ENCODE results near the gene ADAMTSL2. TPM values are rescaled to one million over a fixed set of nuclear protein-coding genes. Genes with fewer than 3 reads are reported as not detected.
A peak's percentile ranks its signal among the peaks of the same experiment; 100 is the strongest.
"Not testable (repeated sequence)": the region's sequence is repeated elsewhere in the genome, so short reads cannot be mapped to it uniquely, and the experiment has no call there.

The ADAMTSL2 gene
- total RNA-seq, 2 donors from 2014 or later = 0.24 to 0.74 TPM

GRCh38 chr9:133563291-133563796 lies 28.8 kb downstream of the ADAMTSL2 start:
- peak overlapping the region in 1 of 2 donors; percentile 41 for H3K9ac ChIP-seq (ENCODE audit: low read depth in 2 of 2, low read length in 2 of 2)
- H3K4me1 ChIP-seq = peaks cover 6% of the 10 kb centered on the region
- H3K9me3 ChIP-seq = no peaks in the 10 kb centered on the region
- no peak overlapping the region for H3K4me3 ChIP-seq
- no peak for TF ChIP-seq CTCF (IDR thresholded peaks at IDR 0.05)
- no peaks in the 10 kb centered on the region for H3K27me3 ChIP-seq
- intact Hi-C loops (cut with DNase I) = no loop called here
- no peak overlapping the region for H3K27ac ChIP-seq
- no peaks in the 10 kb centered on the region for H3K36me3 ChIP-seq
- DNase-seq = peak; percentile 66

GRCh38 chr9:133563814-133564213 lies 29.3 kb downstream of the ADAMTSL2 start:
- H3K27ac ChIP-seq; H3K27me3 ChIP-seq; H3K4me1 ChIP-seq; H3K9me3 ChIP-seq; DNase-seq; H3K4me3 ChIP-seq; intact Hi-C loops (cut with DNase I); H3K9ac ChIP-seq (ENCODE audit: low read depth in 2 of 2, low read length in 2 of 2); H3K36me3 ChIP-seq: not testable (repeated sequence)

- peaks cover 6% of the 10 kb centered on the region for H3K4me1 ChIP-seq
- H3K27me3 ChIP-seq = no peaks in the 10 kb centered on the region
- H3K4me3 ChIP-seq = no peak overlapping the region
- DNase-seq = no peak
- no peaks in the 10 kb centered on the region for H3K9me3 ChIP-seq
- intact Hi-C loops (cut with DNase I) = no loop called here
- H3K9ac ChIP-seq (ENCODE audit: low read depth in 2 of 2, low read length in 2 of 2) = no peak overlapping the region
- H3K27ac ChIP-seq = peak overlapping the region; percentile 24
- H3K36me3 ChIP-seq = no peaks in the 10 kb centered on the region
- TF ChIP-seq CTCF (IDR thresholded peaks at IDR 0.05) = no peak
Measured at GRCh38 chr9:133564451-133565116, 30.1 kb downstream of the ADAMTSL2 start.

- intact Hi-C loops (cut with DNase I) = no loop called here
- no peak overlapping the region for H3K4me3 ChIP-seq
- no peak for TF ChIP-seq CTCF (IDR thresholded peaks at IDR 0.05)
- H3K4me1 ChIP-seq = peaks cover 6% of the 10 kb centered on the region
- no peaks in the 10 kb centered on the region for H3K27me3 ChIP-seq
- H3K36me3 ChIP-seq = no peaks in the 10 kb centered on the region
- no peak for DNase-seq
- no peaks in the 10 kb centered on the region for H3K9me3 ChIP-seq
- no peak overlapping the region for H3K9ac ChIP-seq (ENCODE audit: low read depth in 2 of 2, low read length in 2 of 2)
- no peak overlapping the region for H3K27ac ChIP-seq
Measured at GRCh38 chr9:133566382-133566781, 31.9 kb downstream of the ADAMTSL2 start.

GRCh38 chr9:133566817-133567216 lies 32.3 kb downstream of the ADAMTSL2 start:
- no peaks in the 10 kb centered on the region for H3K27me3 ChIP-seq
- no peak overlapping the region for H3K27ac ChIP-seq
- intact Hi-C loops (cut with DNase I) = no loop called here
- no peak overlapping the region for H3K4me3 ChIP-seq
- TF ChIP-seq CTCF (IDR thresholded peaks at IDR 0.05) = no peak
- no peak overlapping the region for H3K9ac ChIP-seq (ENCODE audit: low read depth in 2 of 2, low read length in 2 of 2)
- H3K4me1 ChIP-seq = peaks cover 6% of the 10 kb centered on the region
- H3K9me3 ChIP-seq = no peaks in the 10 kb centered on the region
- DNase-seq = no peak
- H3K36me3 ChIP-seq = no peaks in the 10 kb centered on the region

GRCh38 chr9:133568186-133568585 lies 33.7 kb downstream of the ADAMTSL2 start:
- Histone ChIP-seq H3K9ac (ENCODE audit: low read depth in 2 of 2, low read length in 2 of 2) (no peak overlapping the region), H3K4me1 (peaks cover 3% of the 10 kb centered on the region), H3K4me3 (no peak overlapping the region), H3K36me3 (no peaks in the 10 kb centered on the region), H3K27me3 (no peaks in the 10 kb centered on the region), H3K9me3 (no peaks in the 10 kb centered on the region), H3K27ac (no peak overlapping the region)
- intact Hi-C loops (cut with DNase I) = no loop called here
- no peak for TF ChIP-seq CTCF (IDR thresholded peaks at IDR 0.05)
- no peak for DNase-seq
